ENCODE measurements around the gene ZNF521.

The ZNF521 gene

DNA sequence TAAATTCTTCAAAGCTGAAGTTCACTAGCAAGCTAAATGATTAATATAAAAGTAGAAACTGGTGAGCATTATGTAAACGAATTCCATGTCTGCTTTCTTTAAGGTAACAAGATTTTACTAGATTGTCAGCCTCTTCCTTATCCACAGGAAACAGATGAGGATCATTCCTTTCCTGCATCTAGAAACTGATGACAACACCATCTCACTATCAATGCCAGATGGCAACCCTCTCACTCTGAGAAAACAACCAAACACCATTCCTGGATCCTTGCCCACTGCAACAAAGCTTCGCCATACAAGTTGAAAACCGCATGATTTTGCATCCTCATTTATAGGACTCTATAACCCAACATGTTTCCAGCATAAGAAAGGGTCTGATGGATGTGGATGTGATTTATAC is 122.9 kb downstream of the ZNF521 start:
- Histone ChIP-seq H3K4me3 (ENCODE audit: insufficient read depth, low read length, poor library complexity, severe bottlenecking) (no peak overlapping the region), H3K27me3 (ENCODE audit: low read length) (no peaks in the 10 kb centered on the region), H2AFZ (ENCODE audit: low read depth, low read length, severe bottlenecking) (no peak overlapping the region), H3K36me3 (ENCODE audit: low read length) (no peaks in the 10 kb centered on the region), H3K4me2 (ENCODE audit: low read depth, low read length, poor library complexity, severe bottlenecking) (no peak overlapping the region), H3K79me2 (ENCODE audit: insufficient read depth, low read length) (no peaks in the 10 kb centered on the region), H3K9me2 (replicated peaks; ENCODE audit: insufficient read depth, low read length) (no peaks in the 10 kb centered on the region), H4K20me1 (ENCODE audit: low read depth, low read length) (no peaks in the 10 kb centered on the region), H3K27ac (ENCODE audit: low read depth, low read length) (no peak overlapping the region), H3K9me3 (ENCODE audit: insufficient read depth, low read length) (no peaks in the 10 kb centered on the region), H3K9ac (ENCODE audit: low read length) (no peak overlapping the region), H3F3A (ENCODE audit: insufficient read depth) (no peaks in the 10 kb centered on the region)
- TF ChIP-seq, protein P1, sequence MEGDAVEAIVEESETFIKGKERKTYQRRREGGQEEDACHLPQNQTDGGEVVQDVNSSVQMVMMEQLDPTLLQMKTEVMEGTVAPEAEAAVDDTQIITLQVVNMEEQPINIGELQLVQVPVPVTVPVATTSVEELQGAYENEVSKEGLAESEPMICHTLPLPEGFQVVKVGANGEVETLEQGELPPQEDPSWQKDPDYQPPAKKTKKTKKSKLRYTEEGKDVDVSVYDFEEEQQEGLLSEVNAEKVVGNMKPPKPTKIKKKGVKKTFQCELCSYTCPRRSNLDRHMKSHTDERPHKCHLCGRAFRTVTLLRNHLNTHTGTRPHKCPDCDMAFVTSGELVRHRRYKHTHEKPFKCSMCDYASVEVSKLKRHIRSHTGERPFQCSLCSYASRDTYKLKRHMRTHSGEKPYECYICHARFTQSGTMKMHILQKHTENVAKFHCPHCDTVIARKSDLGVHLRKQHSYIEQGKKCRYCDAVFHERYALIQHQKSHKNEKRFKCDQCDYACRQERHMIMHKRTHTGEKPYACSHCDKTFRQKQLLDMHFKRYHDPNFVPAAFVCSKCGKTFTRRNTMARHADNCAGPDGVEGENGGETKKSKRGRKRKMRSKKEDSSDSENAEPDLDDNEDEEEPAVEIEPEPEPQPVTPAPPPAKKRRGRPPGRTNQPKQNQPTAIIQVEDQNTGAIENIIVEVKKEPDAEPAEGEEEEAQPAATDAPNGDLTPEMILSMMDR (IDR thresholded peaks at IDR 0.05; ENCODE audit: insufficient read depth, low read length, poor library complexity, severe bottlenecking) = no peak
- TF ChIP-seq EZH2phosphoT487 (conservative IDR thresholded peaks at IDR 0.05; ENCODE audit: low read length) = no peak

DNA sequence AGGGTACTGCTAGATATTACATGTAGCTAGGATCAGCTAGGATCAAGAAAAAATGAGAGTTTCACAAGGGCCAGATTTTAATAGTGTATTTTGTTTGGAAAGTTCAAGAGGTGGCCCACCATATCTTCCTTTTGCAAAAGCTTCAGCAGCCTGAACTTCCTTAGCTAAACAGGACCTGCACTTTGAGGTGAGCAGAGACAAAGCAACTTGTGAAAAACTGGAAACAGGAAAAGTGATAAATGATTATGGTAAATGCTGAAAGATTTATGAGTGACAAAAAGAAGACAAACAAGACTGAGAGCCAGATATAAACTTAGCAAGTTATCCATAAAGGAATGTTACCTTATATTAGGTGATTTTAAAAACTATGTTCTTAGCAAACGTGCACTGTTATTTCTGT is 123.6 kb downstream of the ZNF521 start:
- Histone ChIP-seq H3K4me3 (ENCODE audit: insufficient read depth, low read length, poor library complexity, severe bottlenecking) (no peak overlapping the region), H4K20me1 (ENCODE audit: low read depth, low read length) (no peaks in the 10 kb centered on the region), H3K4me2 (ENCODE audit: low read depth, low read length, poor library complexity, severe bottlenecking) (no peak overlapping the region), H3K9ac (ENCODE audit: low read length) (no peak overlapping the region), H3K9me2 (replicated peaks; ENCODE audit: insufficient read depth, low read length) (no peaks in the 10 kb centered on the region), H3K27ac (ENCODE audit: low read depth, low read length) (no peak overlapping the region), H3K36me3 (ENCODE audit: low read length) (no peaks in the 10 kb centered on the region), H3K79me2 (ENCODE audit: insufficient read depth, low read length) (no peaks in the 10 kb centered on the region), H3K9me3 (ENCODE audit: insufficient read depth, low read length) (no peaks in the 10 kb centered on the region), H3K27me3 (ENCODE audit: low read length) (no peaks in the 10 kb centered on the region), H3F3A (ENCODE audit: insufficient read depth) (no peaks in the 10 kb centered on the region), H2AFZ (ENCODE audit: low read depth, low read length, severe bottlenecking) (no peak overlapping the region)
- no peak for TF ChIP-seq EZH2phosphoT487 (conservative IDR thresholded peaks at IDR 0.05; ENCODE audit: low read length)
- TF ChIP-seq, protein P1 (IDR thresholded peaks at IDR 0.05; ENCODE audit: insufficient read depth, low read length, poor library complexity, severe bottlenecking) = no peak

DNA sequence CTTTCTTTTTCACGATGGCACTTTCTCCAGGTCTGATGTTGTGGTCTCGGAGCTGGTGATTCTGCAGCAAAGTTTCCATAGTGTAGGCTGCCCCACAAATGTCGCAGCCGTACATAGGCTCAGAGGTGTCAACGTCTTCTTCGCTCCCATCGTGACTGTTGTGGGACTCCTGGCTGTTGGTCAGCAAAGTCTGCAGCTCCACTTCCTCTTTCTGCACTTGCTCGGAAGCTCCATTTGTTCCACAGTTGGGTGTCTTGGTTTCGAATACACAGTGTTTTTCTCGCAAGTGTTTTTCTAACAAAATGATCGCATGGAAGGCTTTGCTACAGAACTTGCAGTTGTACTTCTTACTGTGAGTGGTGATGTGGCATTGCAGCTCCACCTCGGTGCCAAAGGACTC is 126.8 kb downstream of the ZNF521 start:
- H3K36me3 ChIP-seq (ENCODE audit: low read length) = no peaks in the 10 kb centered on the region
- no peaks in the 10 kb centered on the region for H3K9me3 ChIP-seq (ENCODE audit: insufficient read depth, low read length)
- H3F3A ChIP-seq (ENCODE audit: insufficient read depth) = no peaks in the 10 kb centered on the region
- TF ChIP-seq EZH2phosphoT487 (conservative IDR thresholded peaks at IDR 0.05; ENCODE audit: low read length) = no peak
- TF ChIP-seq, protein P1 (IDR thresholded peaks at IDR 0.05; ENCODE audit: insufficient read depth, low read length, poor library complexity, severe bottlenecking) = no peak
- H3K9ac ChIP-seq (ENCODE audit: low read length) = no peak overlapping the region
- no peak overlapping the region for H3K27ac ChIP-seq (ENCODE audit: low read depth, low read length)
- H3K79me2 ChIP-seq (ENCODE audit: insufficient read depth, low read length) = no peaks in the 10 kb centered on the region
- H2AFZ ChIP-seq (ENCODE audit: low read depth, low read length, severe bottlenecking) = no peak overlapping the region
- H3K9me2 ChIP-seq (replicated peaks; ENCODE audit: insufficient read depth, low read length) = no peaks in the 10 kb centered on the region
- H3K27me3 ChIP-seq (ENCODE audit: low read length) = no peaks in the 10 kb centered on the region
- H3K4me3 ChIP-seq (ENCODE audit: insufficient read depth, low read length, poor library complexity, severe bottlenecking) = no peak overlapping the region
- no peaks in the 10 kb centered on the region for H4K20me1 ChIP-seq (ENCODE audit: low read depth, low read length)
- H3K4me2 ChIP-seq (ENCODE audit: low read depth, low read length, poor library complexity, severe bottlenecking) = no peak overlapping the region

Data from SU-DHL-6 (cell line).